ENCODE measurements around the gene NCKAP1. TPM values are rescaled to one million over a fixed set of nuclear protein-coding genes. Genes with fewer than 3 reads are reported as not detected.

NCKAP1 gene
- total RNA-seq, 1 experiment from 2014 or later, result 112 TPM

GRCh38 chr2:182891611-182892010 lies 146.6 kb downstream of the NCKAP1 start:
- Mint-ChIP-seq H3K9me3 (no peaks in the 10 kb centered on the region; a peak in 1 of 5 replicates), H3K4me1 (0 out of 4 replicates have a peak, but pooled peaks cover 0 to 3% of the 10 kb centered on the region in 2 experiments), H3K36me3 (ENCODE audit: insufficient read depth in 1 of 3, low read depth in 3 of 3) (no peaks in the 10 kb centered on the region; a peak in 1 of 7 replicates), H3K4me3 (no peak overlapping the region), H3K27me3 (ENCODE audit: low read depth) (peaks cover 2% of the 10 kb centered on the region; the same call in 1 of the 2 replicates), H3K27ac (no peak overlapping the region)
- H3K56ac ChIP-seq (ENCODE audit: insufficient read length, low read depth, low read length), result no peak overlapping the region
- no peak overlapping the region for H3K27ac ChIP-seq (ENCODE audit: insufficient read length, low read depth, low read length)
- H3K23me2 ChIP-seq (ENCODE audit: insufficient read length, low read depth, low read length, poor library complexity, severe bottlenecking), result no peaks in the 10 kb centered on the region
- H4K5ac ChIP-seq (ENCODE audit: insufficient read length, low read depth, low read length), result no peak overlapping the region
- H3K4me2 ChIP-seq (ENCODE audit: insufficient read depth, insufficient read length, low read length), result no peak overlapping the region
- no peak for DNase-seq
- no peak overlapping the region for H3K9ac ChIP-seq (ENCODE audit: extremely low read depth, insufficient read length, low read length)
- H2BK5ac ChIP-seq (ENCODE audit: insufficient read length, low read length), result no peak overlapping the region
- WGBS (ENCODE audit: extremely low coverage, insufficient read length, low lambda C conversion rate), result no CpG with 5 or more reads among the region's 4 CpGs
- H3K18ac ChIP-seq (ENCODE audit: insufficient read length, low read depth, low read length), result no peak overlapping the region
- H3K9me3 ChIP-seq (ENCODE audit: control insufficient read depth, low read depth, low read length), result no peaks in the 10 kb centered on the region
- H3K14ac ChIP-seq (ENCODE audit: insufficient read depth, low read length), result no peak overlapping the region
- no peaks in the 10 kb centered on the region for H4K20me1 ChIP-seq (ENCODE audit: control insufficient read depth, insufficient read depth, insufficient read length)
- H2BK15ac ChIP-seq (ENCODE audit: low read depth, low read length), result no peak overlapping the region
- H4K8ac ChIP-seq (replicated peaks; ENCODE audit: insufficient read length, low read depth, low read length), result no peak overlapping the region
- H4K91ac ChIP-seq (ENCODE audit: insufficient read length, low read depth, low read length), result no peak overlapping the region
- no peaks in the 10 kb centered on the region; the same call in 1 of the 2 replicates for H3K27me3 ChIP-seq (ENCODE audit: insufficient read depth, low read length)
- H3K79me1 ChIP-seq (ENCODE audit: insufficient read depth, low read depth, low read length, poor library complexity, severe bottlenecking), result no peaks in the 10 kb centered on the region
- H3K4me1 ChIP-seq (ENCODE audit: insufficient read depth, low read length), result no peaks in the 10 kb centered on the region
- TF ChIP-seq CTCF (conservative IDR thresholded peaks at IDR 0.05), result no peak
- H2BK20ac ChIP-seq (ENCODE audit: low read depth, low read length, poor library complexity, severe bottlenecking), result no peak overlapping the region
- H2BK120ac ChIP-seq (ENCODE audit: low read depth, low read length, poor library complexity, severe bottlenecking), result no peak overlapping the region
- no peak overlapping the region for H2BK12ac ChIP-seq (ENCODE audit: insufficient read length, low read depth, low read length)
- no peak overlapping the region for H2AK5ac ChIP-seq (ENCODE audit: insufficient read length, low read length)
- no peak overlapping the region for H2AFZ ChIP-seq (ENCODE audit: low read length)
- H3K23ac ChIP-seq (ENCODE audit: insufficient read length, low read depth, low read length), result no peak overlapping the region
- H3K79me2 ChIP-seq (ENCODE audit: insufficient read depth, low read length), result no peaks in the 10 kb centered on the region
- H3K4ac ChIP-seq (ENCODE audit: low read depth, low read length), result no peak overlapping the region
- H3T11ph ChIP-seq (ENCODE audit: low read length), result no peak overlapping the region

All from H9 (cell line).